Stimulated activated CD4-positive, alpha-beta T cell treated with anti-CD3 and anti-CD28 coated beads, Interleukin-1b, Interleukin-23, amount 100 ng/mL, for 1 hour (primary cell): ENCODE results near the gene FKBP8.
"Not testable (repeated sequence)": the region's sequence is repeated elsewhere in the genome, so short reads cannot be mapped to it uniquely, and the experiment has no call there.

Experiments
- DNase-seq, 2 donors: peaks; one replicate each; pipeline ENCODE4 v3.0.0-alpha.2; 2020; ENCODE audit warnings: low read depth in 2 of 2

Gene FKBP8

GRCh38 chr19:18542941-18543813, at the start of gene FKBP8:
Gene FKBP8 (minus strand): TSS chr19:18543573. CDS start chr19:18541970, 1,603 bp downstream.
- DNase-seq: peak; percentile 83 to 92

GRCh38 chr19:18592732-18593131, 49.4 kb upstream of the FKBP8 start:
- not testable (repeated sequence) for DNase-seq

GRCh38 chr19:18591735-18592385, 48.5 kb upstream of the FKBP8 start:
- DNase-seq: no peak

GRCh38 chr19:18590273-18591272, 47.2 kb upstream of the FKBP8 start:
- DNase-seq: no peak

GRCh38 chr19:18589380-18590272, 46.3 kb upstream of the FKBP8 start:
- DNase-seq: peak; percentile 30 to 34

GRCh38 chr19:18588611-18589379, 45.4 kb upstream of the FKBP8 start, which contains the start of gene REX1BD:
Gene REX1BD (plus strand): TSS chr19:18588798. CDS start chr19:18588802, 4 bp downstream.
- DNase-seq: peak; percentile 65 to 81

GRCh38 chr19:18587962-18588610, 44.7 kb upstream of the FKBP8 start:
- DNase-seq: no peak

- no peak for DNase-seq
Measured at GRCh38 chr19:18587561-18587960, 44.2 kb upstream of the FKBP8 start.

- no peak for DNase-seq
Measured at GRCh38 chr19:18586306-18586705, 42.9 kb upstream of the FKBP8 start.

- DNase-seq: no peak
Measured at GRCh38 chr19:18580311-18580710, 36.9 kb upstream of the FKBP8 start.

GRCh38 chr19:18577365-18577914, 34.1 kb upstream of the FKBP8 start:
- no peak for DNase-seq

GRCh38 chr19:18576383-18576782, 33.0 kb upstream of the FKBP8 start:
- no peak for DNase-seq

- no peak for DNase-seq
Measured at GRCh38 chr19:18574691-18575291, 31.4 kb upstream of the FKBP8 start.

- peak; percentile 94 to 99 for DNase-seq
Measured at GRCh38 chr19:18571564-18572344, 28.4 kb upstream of the FKBP8 start, which contains the start of gene UBA52. Gene UBA52 (plus strand): TSS chr19:18571857. CDS start chr19:18573301, 1,444 bp downstream.

GRCh38 chr19:18568367-18568766, 25.0 kb upstream of the FKBP8 start:
- DNase-seq: no peak

- no peak for DNase-seq
Measured at GRCh38 chr19:18566953-18567352, 23.6 kb upstream of the FKBP8 start.

GRCh38 chr19:18562086-18562485, 18.7 kb upstream of the FKBP8 start:
- no peak for DNase-seq

- no peak for DNase-seq
Measured at GRCh38 chr19:18559685-18560084, 16.3 kb upstream of the FKBP8 start.
